Body of pancreas (tissue), 4 donors: ENCODE measurements around the gene ST13. TPM values are rescaled to one million over a fixed set of nuclear protein-coding genes. Genes with fewer than 3 reads are reported as not detected.

Source experiments
- ATAC-seq: fragments of 150-250 bp; one replicate; pipeline ENCODE4 v1.9.1; 2016
- DNase-seq, 4 donors: peaks; one replicate each; pipeline ENCODE4 v3.0.0-alpha.2; 2019
- H3K27ac ChIP-seq, 4 donors: fragments of 200-600 bp; sonication (generic); 1 replicate in 3 of 4; 2 replicates in 1 of 4; pipeline versions ENCODE4 v1.5.1 to v1.6.1; 2016 to 2019; ENCODE audit warnings: mild to moderate bottlenecking in 1 of 4, mixed read lengths in 1 of 4, moderate library complexity in 1 of 4
- H3K27me3 ChIP-seq, 2 donors: fragments of 200-600 bp; sonication (generic); one replicate each; pipeline ENCODE4 v1.6.0; 2016; ENCODE audit warnings: mild to moderate bottlenecking in 1 of 2
- H3K36me3 ChIP-seq, 2 donors: fragments of 200-600 bp; sonication (generic); replicated peaks in 1 of 2; 2 replicates each; pipeline ENCODE4 v1.5.1; 2016; ENCODE audit warnings: low read depth in 2 of 2; ENCODE audit not compliant: insufficient read depth in 1 of 2
- H3K4me1 ChIP-seq: fragments of 200-600 bp; sonication (generic); one replicate; pipeline ENCODE4 v1.6.0; 2016
- H3K4me3 ChIP-seq, 2 donors: fragments of 200-600 bp; sonication (generic); 1 replicate in 1 of 2; 2 replicates in 1 of 2; pipeline ENCODE4 v1.5.1; 2016 to 2019
- H3K9me3 ChIP-seq, 3 donors: fragments of 200-600 bp; sonication (generic); 1 replicate in 2 of 3; 2 replicates in 1 of 3; pipeline ENCODE4 v1.5.1; 2016
- POLR2A ChIP-seq, 3 donors: fragments of 450-650 bp; IDR thresholded peaks; one replicate each; pipeline ENCODE4 v1.6.1; 2016; ENCODE audit warnings: antibody characterized with exemption in 3 of 3, mild to moderate bottlenecking in 2 of 3
- WGBS, 2 donors: methylation state at CpG; one replicate each; pipeline ENCODE4 v1.1.5; 2017; 5-methylcytosine and 5-hydroxymethylcytosine counted together
- intact Hi-C: fragments of 100-400 bp; cut with DNase I; formaldehyde crosslinking; loops from one replicate; pipeline ENCODE4 v1.15.1; 2023
- total RNA-seq, 2 donors: library from RNA; depleted of rRNA; stranded (reverse); fragments of >200 nt; gene quantifications; one replicate each; pipeline ENCODE4 v1.1.0, GENCODE V29; 2016
- TF ChIP-seq, protein P1 (sequence below), 7 experiments: fragments of 450-650 bp in 4 of 7; fragments of 200-600 bp in 3 of 7; sonication (generic) in 3 of 7; IDR thresholded peaks; one replicate each; pipeline ENCODE4 v1.5.1; 2016 to 2019; ENCODE audit warnings: antibody characterized with exemption in 7 of 7

The ST13 gene
- total RNA-seq, 2 donors from 2014 or later = 98.9 to 122 TPM

DNA sequence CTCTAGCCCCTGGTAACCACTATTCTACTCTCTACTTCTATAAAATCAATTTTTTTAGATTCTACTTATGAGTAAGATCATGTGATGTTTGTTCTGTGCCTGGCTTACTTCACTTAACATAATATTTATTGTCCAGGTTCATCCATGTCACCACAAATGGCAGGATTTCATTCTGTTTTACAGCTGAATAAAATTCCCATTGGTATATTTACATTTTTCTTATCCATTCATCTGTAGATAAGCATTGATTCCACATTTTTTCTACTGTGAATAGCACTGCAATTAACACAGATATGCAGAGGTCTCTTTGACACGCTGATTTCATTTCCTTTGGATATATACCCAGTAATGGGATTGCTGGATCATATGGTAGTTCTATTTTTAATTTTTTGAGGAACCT is 53.1 kb downstream of the ST13 start:
- TF ChIP-seq POLR2A (IDR thresholded peaks at IDR 0.05) = no peak
- TF ChIP-seq, protein P1, sequence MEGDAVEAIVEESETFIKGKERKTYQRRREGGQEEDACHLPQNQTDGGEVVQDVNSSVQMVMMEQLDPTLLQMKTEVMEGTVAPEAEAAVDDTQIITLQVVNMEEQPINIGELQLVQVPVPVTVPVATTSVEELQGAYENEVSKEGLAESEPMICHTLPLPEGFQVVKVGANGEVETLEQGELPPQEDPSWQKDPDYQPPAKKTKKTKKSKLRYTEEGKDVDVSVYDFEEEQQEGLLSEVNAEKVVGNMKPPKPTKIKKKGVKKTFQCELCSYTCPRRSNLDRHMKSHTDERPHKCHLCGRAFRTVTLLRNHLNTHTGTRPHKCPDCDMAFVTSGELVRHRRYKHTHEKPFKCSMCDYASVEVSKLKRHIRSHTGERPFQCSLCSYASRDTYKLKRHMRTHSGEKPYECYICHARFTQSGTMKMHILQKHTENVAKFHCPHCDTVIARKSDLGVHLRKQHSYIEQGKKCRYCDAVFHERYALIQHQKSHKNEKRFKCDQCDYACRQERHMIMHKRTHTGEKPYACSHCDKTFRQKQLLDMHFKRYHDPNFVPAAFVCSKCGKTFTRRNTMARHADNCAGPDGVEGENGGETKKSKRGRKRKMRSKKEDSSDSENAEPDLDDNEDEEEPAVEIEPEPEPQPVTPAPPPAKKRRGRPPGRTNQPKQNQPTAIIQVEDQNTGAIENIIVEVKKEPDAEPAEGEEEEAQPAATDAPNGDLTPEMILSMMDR (IDR thresholded peaks at IDR 0.05) = no peak
- H3K9me3 ChIP-seq = no peaks in the 10 kb centered on the region
- no peaks in the 10 kb centered on the region for H3K36me3 ChIP-seq
- ATAC-seq (no peak), DNase-seq (no peak)
- H3K4me1 ChIP-seq = no peaks in the 10 kb centered on the region
- H3K27ac ChIP-seq = no peak overlapping the region
- 33 to 71% methylated on average over 1 of the region's 1 CpG for WGBS, 2 donors
- H3K27me3 ChIP-seq = no peaks in the 10 kb centered on the region
- no peak overlapping the region for H3K4me3 ChIP-seq
- intact Hi-C loops = no loop called here

DNA sequence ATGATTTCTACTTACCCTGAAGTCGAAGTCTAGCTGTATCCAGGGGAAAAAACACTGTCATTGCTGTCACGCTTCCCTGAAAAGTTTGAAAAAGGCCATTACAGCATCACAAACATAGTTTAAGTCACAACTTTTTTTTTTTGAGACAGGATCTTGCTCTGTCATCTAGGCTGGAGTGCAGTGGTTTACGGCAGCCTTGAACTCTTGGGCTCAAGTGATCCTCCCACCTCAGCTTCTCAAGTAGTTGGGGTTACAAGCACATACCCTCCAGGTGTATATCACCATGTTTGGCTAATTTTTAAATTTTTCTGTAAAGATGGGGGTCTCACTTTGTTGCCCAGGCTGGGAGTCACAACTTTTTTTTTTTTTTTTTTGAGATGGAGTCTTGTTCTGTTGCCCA is 57.4 kb downstream of the ST13 start:
- DNase-seq (no peak), ATAC-seq (no peak)
- Histone ChIP-seq H3K27me3 (no peaks in the 10 kb centered on the region), H3K36me3 (no peaks in the 10 kb centered on the region), H3K27ac (no peak overlapping the region), H3K9me3 (no peaks in the 10 kb centered on the region), H3K4me3 (no peak overlapping the region), H3K4me1 (no peaks in the 10 kb centered on the region)
- intact Hi-C loops = no loop called here
- 98 to 100% methylated on average over 3 of the region's 3 CpGs for WGBS, 2 donors
- no peak for TF ChIP-seq POLR2A (IDR thresholded peaks at IDR 0.05)
- TF ChIP-seq, protein P1 (IDR thresholded peaks at IDR 0.05) = no peak

- TF ChIP-seq, protein P1 (IDR thresholded peaks at IDR 0.05) = no peak
- no peak for TF ChIP-seq POLR2A (IDR thresholded peaks at IDR 0.05)
- no peak overlapping the region for H3K27ac ChIP-seq
- intact Hi-C loops = no loop called here
- H3K9me3 ChIP-seq = no peaks in the 10 kb centered on the region
- no peaks in the 10 kb centered on the region for H3K27me3 ChIP-seq
- 80 to 81% methylated on average over 1 of the region's 1 CpG for WGBS, 2 donors
- H3K4me3 ChIP-seq = no peak overlapping the region
- DNase-seq (no peak), ATAC-seq (no peak)
- H3K4me1 ChIP-seq = no peaks in the 10 kb centered on the region
- no peaks in the 10 kb centered on the region for H3K36me3 ChIP-seq
Observed at GRCh38 chr22:40797427-40797826, 59.0 kb downstream of the ST13 start.

DNA sequence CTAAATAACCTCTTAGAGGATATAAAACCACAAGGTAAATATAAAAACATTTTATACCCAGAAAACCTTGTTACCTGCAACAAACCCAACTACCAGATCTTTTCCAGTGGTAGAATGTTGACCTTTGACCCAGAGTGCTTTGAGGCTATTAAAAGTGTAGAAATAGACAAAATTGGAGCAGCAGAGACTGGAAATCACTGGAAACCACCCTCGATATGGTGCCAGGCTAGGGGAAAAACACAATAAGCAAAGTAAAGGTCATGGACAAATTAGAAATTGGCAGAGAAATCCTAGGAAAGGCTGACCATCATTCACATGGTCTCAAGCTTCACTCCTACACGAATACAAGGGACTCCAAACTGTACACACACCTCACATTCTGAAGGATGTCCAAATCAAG is 64.0 kb downstream of the ST13 start:
- 72 to 88% methylated on average over 2 of the region's 2 CpGs for WGBS, 2 donors

DNA sequence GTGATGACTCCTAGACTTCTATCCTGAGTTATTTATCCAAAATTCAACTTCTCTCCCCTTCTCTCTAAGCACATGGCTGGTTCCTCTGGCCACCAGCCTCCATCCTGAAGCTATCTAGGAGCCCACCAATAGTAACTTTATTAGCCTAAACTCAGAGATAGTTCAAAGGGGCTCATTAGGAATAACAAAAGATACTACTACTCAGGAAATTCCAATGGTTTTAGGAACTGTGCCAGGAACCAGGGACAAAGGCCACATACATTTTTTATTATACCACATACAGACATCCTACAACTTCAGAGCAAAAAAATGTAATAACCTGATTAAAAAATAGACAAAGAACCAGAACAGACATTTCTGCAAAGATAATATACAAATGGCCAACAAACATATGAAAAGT is 65.2 kb downstream of the ST13 start:
- H3K9me3 ChIP-seq = no peaks in the 10 kb centered on the region
- DNase-seq = no peak
- TF ChIP-seq, protein P1 (IDR thresholded peaks at IDR 0.05) = no peak
- TF ChIP-seq POLR2A (IDR thresholded peaks at IDR 0.05) = no peak
- no peak overlapping the region for H3K4me3 ChIP-seq
- H3K36me3 ChIP-seq = no peaks in the 10 kb centered on the region
- no peak overlapping the region for H3K27ac ChIP-seq
- ATAC-seq = no peak
- no peaks in the 10 kb centered on the region for H3K27me3 ChIP-seq
- H3K4me1 ChIP-seq = no peaks in the 10 kb centered on the region
- intact Hi-C loops = no loop called here

More for the DNA sequence above, 64.0 kb downstream of the ST13 start:
- Histone ChIP-seq H3K9me3 (no peaks in the 10 kb centered on the region), H3K27ac (no peak overlapping the region), H3K4me1 (no peaks in the 10 kb centered on the region), H3K27me3 (no peaks in the 10 kb centered on the region), H3K4me3 (no peak overlapping the region), H3K36me3 (no peaks in the 10 kb centered on the region)
- no peak for TF ChIP-seq POLR2A (IDR thresholded peaks at IDR 0.05)
- TF ChIP-seq, protein P1 (IDR thresholded peaks at IDR 0.05) = no peak
- ATAC-seq = no peak
- DNase-seq = no peak
- intact Hi-C loops = no loop called here
